Left kidney (tissue), 2 donors: ENCODE data around the gene GOLGA8A. TPM values are rescaled to one million over a fixed set of nuclear protein-coding genes. Genes with fewer than 3 reads are reported as not detected.
"Not testable (repeated sequence)": the region's sequence is repeated elsewhere in the genome, so short reads cannot be mapped to it uniquely, and the experiment has no call there.

Experiments
- DNase-seq: peaks from one replicate; pipeline ENCODE4 v3.0.0-alpha.2; 2013
- polyA plus RNA-seq: library from polyadenylated mRNA; unstranded; fragments of 120-200 nt; gene quantifications from one replicate; pipeline ENCODE4 v1.2.1, GENCODE V29; 2013; ENCODE audit not compliant: insufficient read length

Gene GOLGA8A
- polyA plus RNA-seq, 1 donor, result 157 TPM

DNA sequence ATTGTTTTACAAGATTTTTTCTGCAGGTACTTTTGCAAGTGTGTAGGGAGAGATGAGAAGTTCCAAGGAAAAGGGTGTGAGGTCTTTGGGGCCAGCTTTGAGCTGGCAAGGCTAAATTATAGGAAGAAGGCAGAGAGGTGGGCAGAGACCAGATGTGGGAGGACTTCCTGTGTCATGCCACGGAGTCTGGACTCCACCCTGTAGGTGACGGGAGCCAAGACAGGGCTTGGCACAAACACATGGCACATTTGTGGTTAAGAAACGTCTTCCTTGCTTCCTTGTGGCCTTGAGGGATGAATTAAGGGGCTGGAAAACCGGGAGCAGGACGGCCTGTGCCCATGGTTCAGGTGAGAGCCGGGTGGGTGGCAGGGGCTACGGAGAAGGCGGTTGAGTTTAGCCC lies 19.2 kb downstream of the GOLGA8A start:
- DNase-seq, result not testable (repeated sequence)

GRCh38 chr15:34409511-34409910 lies 28.1 kb downstream of the GOLGA8A start:
- DNase-seq, result not testable (repeated sequence)

DNA sequence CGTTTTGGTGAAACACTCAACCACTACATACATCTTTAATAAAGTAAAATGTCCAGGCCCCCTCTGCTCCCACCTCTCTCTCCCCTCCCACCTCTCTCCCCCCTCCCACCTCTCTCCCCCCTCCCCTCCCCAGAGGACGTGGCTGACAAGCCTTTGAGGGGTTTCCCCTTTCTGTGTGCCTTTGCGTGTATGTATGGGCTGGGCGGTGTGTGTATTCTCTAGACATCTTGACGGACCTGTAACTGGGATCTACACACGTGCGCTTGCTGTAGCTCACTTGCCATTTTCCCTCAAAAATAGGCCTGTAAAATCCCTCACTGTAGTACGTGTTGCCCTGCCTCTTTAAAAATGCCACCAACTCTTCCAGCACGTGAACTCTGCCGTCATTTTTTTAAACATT lies 28.6 kb downstream of the GOLGA8A start:
- not testable (repeated sequence) for DNase-seq

- not testable (repeated sequence) for DNase-seq
Measured at GRCh38 chr15:34403899-34404298, 33.7 kb downstream of the GOLGA8A start.

DNA sequence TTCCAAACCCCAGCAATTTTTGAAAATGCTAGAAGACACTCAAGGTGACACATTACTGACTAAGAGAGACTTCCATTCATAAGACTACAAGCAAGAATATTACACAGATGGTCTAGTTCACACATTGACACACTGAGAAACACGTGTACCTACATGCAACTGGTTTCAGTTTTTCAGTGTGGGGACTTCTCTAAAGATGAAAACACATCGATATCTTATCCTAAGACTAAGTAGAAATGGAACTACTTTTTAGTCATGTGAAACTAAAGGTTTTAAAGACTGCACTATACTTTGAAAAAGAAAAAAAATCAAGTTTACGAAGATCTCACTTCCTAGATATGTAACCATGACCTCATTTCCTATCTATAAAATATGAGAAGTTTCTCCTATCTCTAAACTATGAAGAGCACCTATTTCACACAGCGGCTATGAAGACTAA lies 34.4 kb downstream of the GOLGA8A start:
- not testable (repeated sequence) for DNase-seq

DNA sequence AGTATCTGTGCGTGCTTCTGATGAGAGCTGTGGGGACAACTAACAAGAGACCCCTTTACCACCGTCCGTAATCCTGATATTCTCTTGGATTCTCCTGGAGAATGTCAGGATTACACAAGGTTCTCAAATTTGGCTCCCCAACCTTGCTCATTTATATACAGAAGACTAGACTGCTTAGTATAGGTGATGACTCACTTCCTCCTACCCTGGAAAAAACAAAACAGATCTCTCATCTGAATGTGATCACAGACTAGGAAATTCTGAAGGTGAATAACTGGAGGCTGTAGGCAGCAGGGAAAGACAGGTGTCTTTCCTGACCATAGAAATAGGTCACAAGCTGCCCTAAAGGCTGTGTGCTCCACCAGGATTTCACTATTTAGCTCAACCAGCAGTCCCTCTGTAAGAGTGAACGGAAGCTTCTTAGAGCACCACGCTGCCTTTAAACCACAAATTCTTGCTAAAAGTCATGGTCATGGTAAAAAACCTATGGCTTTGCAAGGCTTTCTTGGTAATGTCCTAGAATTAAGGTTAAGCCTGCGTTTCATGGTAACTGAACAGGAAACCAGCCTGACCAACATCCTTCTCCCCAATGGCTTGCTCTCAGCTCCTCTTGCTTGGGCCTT lies 39.9 kb downstream of the GOLGA8A start:
- DNase-seq, result not testable (repeated sequence)

DNA sequence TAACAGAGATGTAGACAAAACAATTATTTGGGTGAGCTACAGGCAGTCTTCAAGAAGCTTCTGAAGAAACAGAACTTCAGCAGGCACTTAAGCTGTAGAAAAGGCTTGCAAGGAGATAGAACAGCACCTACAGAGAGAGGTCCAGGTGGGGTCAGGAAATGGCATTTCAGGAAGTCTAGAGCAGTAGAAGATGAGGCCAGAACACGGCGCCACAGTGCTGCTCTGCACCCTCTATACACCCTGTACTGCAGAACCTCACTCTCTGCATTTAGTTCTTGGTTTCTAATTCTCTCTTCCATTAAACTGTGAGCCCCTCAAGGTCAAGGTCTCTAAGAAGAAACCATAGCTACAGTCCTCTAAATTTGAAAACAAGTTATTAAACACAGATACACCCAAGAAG lies 44.6 kb downstream of the GOLGA8A start:
- DNase-seq, result not testable (repeated sequence)

- DNase-seq, result not testable (repeated sequence)
Measured at GRCh38 chr15:34389594-34390086, 48.0 kb downstream of the GOLGA8A start.

Other genes with a start within 250 kb of the GOLGA8A start
- gene KATNBL1, start 227.7 kb downstream of the GOLGA8A start, polyA plus RNA-seq, result 90.2 TPM
- gene EMC4, start 212.8 kb downstream of the GOLGA8A start, polyA plus RNA-seq, result 136 TPM
- gene SLC12A6, start 100.0 kb downstream of the GOLGA8A start, polyA plus RNA-seq, result 35.1 TPM
- 123 TPM for gene NOP10, start 94.7 kb downstream of the GOLGA8A start, polyA plus RNA-seq
- gene NUTM1, start 94.5 kb downstream of the GOLGA8A start, polyA plus RNA-seq, result 0.08 TPM
- 45.5 TPM for gene LPCAT4, start 70.6 kb downstream of the GOLGA8A start, polyA plus RNA-seq
- gene GOLGA8B, start 145.8 kb upstream of the GOLGA8A start, polyA plus RNA-seq, result 221 TPM